ENCODE data around the gene ELL.

DNA sequence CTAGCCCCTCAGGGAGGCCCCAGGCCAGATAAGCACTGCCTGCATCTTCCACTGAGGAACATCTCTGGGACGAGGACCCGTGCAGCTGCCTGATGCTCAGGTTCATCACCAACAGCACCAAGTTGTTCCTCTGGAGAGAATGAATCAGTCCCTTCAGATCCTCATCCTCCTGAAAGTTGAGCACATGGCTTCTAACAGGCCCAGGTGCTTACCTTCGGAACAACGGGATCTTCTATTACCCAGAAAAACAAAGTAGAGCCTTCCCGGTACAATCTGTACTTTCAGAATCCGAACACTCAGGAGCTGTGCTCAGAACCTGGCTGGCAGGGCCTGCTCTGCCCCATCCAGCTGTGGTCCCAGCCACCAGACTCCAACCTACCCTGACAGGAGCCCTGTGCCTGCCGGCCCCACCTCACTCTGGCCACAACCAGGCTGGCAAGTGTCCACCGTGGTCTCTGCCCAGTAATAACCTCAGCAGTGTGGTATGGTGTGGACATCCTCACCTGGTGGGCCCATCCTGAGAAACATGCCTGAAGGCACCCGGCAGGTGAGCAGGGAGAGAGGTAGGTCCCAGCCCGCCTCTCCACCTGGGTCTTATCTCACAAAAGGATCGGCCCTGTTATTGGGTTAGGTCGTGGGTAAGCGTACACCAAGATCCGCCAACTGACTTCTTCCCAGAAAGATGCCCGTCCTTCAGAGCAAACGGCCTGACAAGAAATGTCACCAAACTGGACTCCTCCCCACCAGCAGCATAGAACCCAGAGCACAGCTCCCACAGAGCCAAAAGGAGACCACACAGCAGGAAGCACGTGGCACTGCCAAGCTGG, 34.1 kb downstream of the ELL start:
- TF ChIP-seq MAX (CRISPR knock-in tag; IDR thresholded peaks at IDR 0.05) (no peak), HMGXB4 (CRISPR knock-in tag; IDR thresholded peaks at IDR 0.05) (no peak), ATF1 (CRISPR knock-in tag; IDR thresholded peaks at IDR 0.05) (no peak), ZNF219 (CRISPR knock-in tag; IDR thresholded peaks at IDR 0.05; ENCODE audit: borderline replicate concordance) (no peak), SP1 (CRISPR knock-in tag; conservative IDR thresholded peaks at IDR 0.05) (no peak), ARID4B (CRISPR knock-in tag; IDR thresholded peaks at IDR 0.05; ENCODE audit: borderline replicate concordance) (no peak)
- TF ChIP-seq, protein P1, sequence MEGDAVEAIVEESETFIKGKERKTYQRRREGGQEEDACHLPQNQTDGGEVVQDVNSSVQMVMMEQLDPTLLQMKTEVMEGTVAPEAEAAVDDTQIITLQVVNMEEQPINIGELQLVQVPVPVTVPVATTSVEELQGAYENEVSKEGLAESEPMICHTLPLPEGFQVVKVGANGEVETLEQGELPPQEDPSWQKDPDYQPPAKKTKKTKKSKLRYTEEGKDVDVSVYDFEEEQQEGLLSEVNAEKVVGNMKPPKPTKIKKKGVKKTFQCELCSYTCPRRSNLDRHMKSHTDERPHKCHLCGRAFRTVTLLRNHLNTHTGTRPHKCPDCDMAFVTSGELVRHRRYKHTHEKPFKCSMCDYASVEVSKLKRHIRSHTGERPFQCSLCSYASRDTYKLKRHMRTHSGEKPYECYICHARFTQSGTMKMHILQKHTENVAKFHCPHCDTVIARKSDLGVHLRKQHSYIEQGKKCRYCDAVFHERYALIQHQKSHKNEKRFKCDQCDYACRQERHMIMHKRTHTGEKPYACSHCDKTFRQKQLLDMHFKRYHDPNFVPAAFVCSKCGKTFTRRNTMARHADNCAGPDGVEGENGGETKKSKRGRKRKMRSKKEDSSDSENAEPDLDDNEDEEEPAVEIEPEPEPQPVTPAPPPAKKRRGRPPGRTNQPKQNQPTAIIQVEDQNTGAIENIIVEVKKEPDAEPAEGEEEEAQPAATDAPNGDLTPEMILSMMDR (IDR thresholded peaks at IDR 0.05), result no peak
